Mononuclear cell (primary cell): Measurements from ENCODE around the gene TENT4A. TPM values are rescaled to one million over a fixed set of nuclear protein-coding genes. Genes with fewer than 3 reads are reported as not detected.

Experiments
- H3K27me3 ChIP-seq: 2 replicates; pipeline ENCODE4 v1.6.0; 2011; ENCODE audit warnings: low read length, control low read depth; ENCODE audit not compliant: insufficient read depth
- H3K4me1 ChIP-seq: 2 replicates; pipeline ENCODE4 v1.5.1; 2011; ENCODE audit warnings: mild to moderate bottlenecking, low read length, control low read depth; ENCODE audit not compliant: insufficient read depth
- H3K4me3 ChIP-seq: 2 replicates; pipeline ENCODE4 v1.5.1; 2011; ENCODE audit warnings: mild to moderate bottlenecking, low read length, moderate library complexity
- H3K9me3 ChIP-seq: 2 replicates; pipeline ENCODE4 v1.5.1; 2011; ENCODE audit warnings: low read depth, mild to moderate bottlenecking, control low read depth, low read length
- total RNA-seq: library from RNA; depleted of rRNA; stranded (reverse); fragments of >200 nt; gene quantifications from one replicate; pipeline ENCODE4 v1.2.3, GENCODE V29; 2012

TENT4A gene
- total RNA-seq, 1 donor: 38.9 TPM

GRCh38 chr5:6684075-6684474 lies 29.2 kb upstream of the TENT4A start:
- peaks cover 41% of the 10 kb centered on the region for H3K27me3 ChIP-seq
- H3K4me1 ChIP-seq: no peaks in the 10 kb centered on the region
- H3K4me3 ChIP-seq: no peak overlapping the region
- no peaks in the 10 kb centered on the region for H3K9me3 ChIP-seq

- Histone ChIP-seq H3K4me3 (no peak overlapping the region), H3K27me3 (peaks cover 55% of the 10 kb centered on the region), H3K9me3 (no peaks in the 10 kb centered on the region), H3K4me1 (no peaks in the 10 kb centered on the region)
These were observed 26.7 kb upstream of the TENT4A start for GRCh38 chr5:6686501-6686900.

GRCh38 chr5:6686915-6687409 lies 26.3 kb upstream of the TENT4A start:
- no peaks in the 10 kb centered on the region for H3K9me3 ChIP-seq
- H3K4me1 ChIP-seq: no peaks in the 10 kb centered on the region
- H3K4me3 ChIP-seq: no peak overlapping the region
- peaks cover 56% of the 10 kb centered on the region for H3K27me3 ChIP-seq

GRCh38 chr5:6687505-6687904 lies 25.7 kb upstream of the TENT4A start:
- Histone ChIP-seq H3K9me3 (no peaks in the 10 kb centered on the region), H3K4me1 (no peaks in the 10 kb centered on the region), H3K27me3 (peaks cover 61% of the 10 kb centered on the region), H3K4me3 (no peak overlapping the region)

- Histone ChIP-seq H3K27me3 (peaks cover 57% of the 10 kb centered on the region), H3K4me1 (no peaks in the 10 kb centered on the region), H3K4me3 (no peak overlapping the region), H3K9me3 (no peaks in the 10 kb centered on the region)
These were observed 20.3 kb upstream of the TENT4A start for GRCh38 chr5:6692906-6693305.

- Histone ChIP-seq H3K9me3 (no peaks in the 10 kb centered on the region), H3K27me3 (peaks cover 45% of the 10 kb centered on the region), H3K4me3 (no peak overlapping the region), H3K4me1 (peaks cover 2% of the 10 kb centered on the region)
These were observed 14.5 kb upstream of the TENT4A start for GRCh38 chr5:6698696-6699095.

- Histone ChIP-seq H3K4me1 (peaks cover 9% of the 10 kb centered on the region), H3K27me3 (peaks cover 45% of the 10 kb centered on the region), H3K4me3 (no peak overlapping the region), H3K9me3 (no peaks in the 10 kb centered on the region)
These were observed 13.9 kb upstream of the TENT4A start for GRCh38 chr5:6699357-6699756.

- no peaks in the 10 kb centered on the region for H3K9me3 ChIP-seq
- peaks cover 42% of the 10 kb centered on the region for H3K27me3 ChIP-seq
These were observed 13.1 kb upstream of the TENT4A start for GRCh38 chr5:6700074-6700684.

GRCh38 chr5:6700685-6701355 lies 12.4 kb upstream of the TENT4A start:
- Histone ChIP-seq H3K4me3 (no peak overlapping the region), H3K27me3 (peaks cover 37% of the 10 kb centered on the region), H3K9me3 (no peaks in the 10 kb centered on the region), H3K4me1 (peaks cover 18% of the 10 kb centered on the region)

More at GRCh38 chr5:6700074-6700684, 13.1 kb upstream of the TENT4A start:
- Histone ChIP-seq H3K4me3 (no peak overlapping the region), H3K4me1 (peaks cover 17% of the 10 kb centered on the region)

- no peaks in the 10 kb centered on the region for H3K9me3 ChIP-seq
- H3K27me3 ChIP-seq: peaks cover 31% of the 10 kb centered on the region
- peaks cover 18% of the 10 kb centered on the region for H3K4me1 ChIP-seq
- H3K4me3 ChIP-seq: no peak overlapping the region
These were observed 11.7 kb upstream of the TENT4A start for GRCh38 chr5:6701491-6701890.

GRCh38 chr5:6702633-6703032 lies 10.6 kb upstream of the TENT4A start:
- peaks cover 18% of the 10 kb centered on the region for H3K4me1 ChIP-seq
- no peaks in the 10 kb centered on the region for H3K9me3 ChIP-seq
- H3K27me3 ChIP-seq: peaks cover 19% of the 10 kb centered on the region
- H3K4me3 ChIP-seq: no peak overlapping the region

- Histone ChIP-seq H3K4me3 (no peak overlapping the region), H3K27me3 (peaks cover 10% of the 10 kb centered on the region), H3K4me1 (peaks cover 18% of the 10 kb centered on the region), H3K9me3 (no peaks in the 10 kb centered on the region)
These were observed 9.4 kb upstream of the TENT4A start for GRCh38 chr5:6703806-6704205.

- Histone ChIP-seq H3K27me3 (peaks cover 6% of the 10 kb centered on the region), H3K9me3 (no peaks in the 10 kb centered on the region), H3K4me1 (peaks cover 18% of the 10 kb centered on the region), H3K4me3 (no peak overlapping the region)
These were observed 8.8 kb upstream of the TENT4A start for GRCh38 chr5:6704361-6704851.

- no peaks in the 10 kb centered on the region for H3K27me3 ChIP-seq
- no peaks in the 10 kb centered on the region for H3K9me3 ChIP-seq
- H3K4me3 ChIP-seq: no peak overlapping the region
- H3K4me1 ChIP-seq: peaks cover 18% of the 10 kb centered on the region
These were observed 8.1 kb upstream of the TENT4A start for GRCh38 chr5:6705088-6705487.

GRCh38 chr5:6705959-6706358 lies 7.3 kb upstream of the TENT4A start:
- H3K27me3 ChIP-seq: no peaks in the 10 kb centered on the region
- H3K4me1 ChIP-seq: peaks cover 18% of the 10 kb centered on the region
- no peaks in the 10 kb centered on the region for H3K9me3 ChIP-seq
- no peak overlapping the region for H3K4me3 ChIP-seq

- no peaks in the 10 kb centered on the region for H3K9me3 ChIP-seq
- H3K4me1 ChIP-seq: peaks cover 29% of the 10 kb centered on the region
- H3K27me3 ChIP-seq: no peaks in the 10 kb centered on the region
- no peak overlapping the region for H3K4me3 ChIP-seq
These were observed 5.4 kb upstream of the TENT4A start for GRCh38 chr5:6707852-6708251.
